Progenitor cell of endocrine pancreas (in vitro differentiated cells): ENCODE measurements around the gene SH3RF2. TPM values are rescaled to one million over a fixed set of nuclear protein-coding genes. Genes with fewer than 3 reads are reported as not detected.

ENCODE experiments used
- DNase-seq: peaks from one replicate; pipeline ENCODE4 v3.0.0; 2021; ENCODE audit warnings: low spot score; ENCODE audit not compliant: unreplicated experiment
- H3K27ac Mint-ChIP-seq: 2 replicates; pipeline ENCODE4 v1.8.0; 2021; ENCODE audit warnings: mild to moderate bottlenecking, moderate library complexity, mixed read lengths
- H3K27me3 Mint-ChIP-seq: 2 replicates; pipeline ENCODE4 v1.8.0; 2021; ENCODE audit warnings: mixed read lengths
- H3K36me3 Mint-ChIP-seq: 2 replicates; pipeline ENCODE4 v1.8.0; 2022; ENCODE audit warnings: mixed read lengths; ENCODE audit not compliant: insufficient read depth
- H3K4me1 Mint-ChIP-seq: 2 replicates; pipeline ENCODE4 v1.8.0; 2021; ENCODE audit warnings: low read depth, mixed read lengths
- H3K4me3 Mint-ChIP-seq: 2 replicates; pipeline ENCODE4 v1.8.0; 2021; ENCODE audit warnings: low read depth, mild to moderate bottlenecking, moderate library complexity, mixed read lengths
- H3K9me3 Mint-ChIP-seq: 2 replicates; pipeline ENCODE4 v1.8.0; 2021; ENCODE audit warnings: low read depth, mixed read lengths
- total RNA-seq: library from RNA; stranded (reverse); gene quantifications from 2 replicates; pipeline ENCODE4 v1.2.1, GENCODE V29; 2021
- TF ChIP-seq, protein P1 (sequence below): fragments of 200-600 bp; sonication (generic); IDR thresholded peaks from one replicate; pipeline ENCODE4 v1.5.0; 2021; ENCODE audit warnings: antibody characterized with exemption, mild to moderate bottlenecking; ENCODE audit not compliant: unreplicated experiment

The SH3RF2 gene
- total RNA-seq, 1 donor from 2014 or later: 17.6 TPM

DNA sequence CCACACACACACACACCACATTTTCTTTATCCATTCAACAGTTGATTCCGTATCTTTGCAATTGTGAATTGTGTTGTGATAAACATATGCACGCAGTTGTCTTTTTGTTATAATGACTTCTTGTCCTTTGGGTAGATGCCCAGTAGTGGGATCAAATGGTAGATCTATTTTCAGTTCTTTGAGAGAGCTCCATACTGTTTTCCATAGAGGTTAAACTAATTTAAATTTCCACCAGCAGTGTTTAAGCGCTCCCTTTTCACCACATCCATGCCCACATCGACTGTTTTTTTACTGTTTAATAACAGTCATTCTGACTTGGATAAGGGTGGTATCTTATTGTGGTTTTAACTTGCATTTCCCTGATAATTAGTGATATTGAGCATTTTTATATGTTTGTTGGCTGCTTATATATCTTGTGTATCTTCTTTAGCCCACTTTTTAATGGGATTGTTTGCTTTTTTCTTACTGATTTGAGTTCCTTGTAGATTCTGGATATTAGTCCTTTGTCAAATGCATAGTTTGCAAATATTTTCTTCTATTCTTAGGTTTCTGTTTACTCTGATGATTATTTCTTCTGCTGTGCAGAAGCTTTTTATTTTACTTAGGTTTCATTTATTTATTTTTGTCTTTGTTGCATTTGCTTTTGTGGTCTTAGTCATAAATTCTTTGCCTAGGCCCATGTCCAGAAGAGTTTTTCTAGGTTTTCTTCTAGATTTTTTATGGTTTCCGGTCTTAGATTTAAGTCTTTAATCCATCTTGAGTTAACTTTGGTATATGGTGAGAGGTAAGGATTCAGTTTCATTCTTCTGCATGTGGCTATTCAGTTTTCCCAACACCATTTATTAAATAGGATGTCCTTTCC is 82.4 kb downstream of the SH3RF2 start:
- TF ChIP-seq, protein P1, sequence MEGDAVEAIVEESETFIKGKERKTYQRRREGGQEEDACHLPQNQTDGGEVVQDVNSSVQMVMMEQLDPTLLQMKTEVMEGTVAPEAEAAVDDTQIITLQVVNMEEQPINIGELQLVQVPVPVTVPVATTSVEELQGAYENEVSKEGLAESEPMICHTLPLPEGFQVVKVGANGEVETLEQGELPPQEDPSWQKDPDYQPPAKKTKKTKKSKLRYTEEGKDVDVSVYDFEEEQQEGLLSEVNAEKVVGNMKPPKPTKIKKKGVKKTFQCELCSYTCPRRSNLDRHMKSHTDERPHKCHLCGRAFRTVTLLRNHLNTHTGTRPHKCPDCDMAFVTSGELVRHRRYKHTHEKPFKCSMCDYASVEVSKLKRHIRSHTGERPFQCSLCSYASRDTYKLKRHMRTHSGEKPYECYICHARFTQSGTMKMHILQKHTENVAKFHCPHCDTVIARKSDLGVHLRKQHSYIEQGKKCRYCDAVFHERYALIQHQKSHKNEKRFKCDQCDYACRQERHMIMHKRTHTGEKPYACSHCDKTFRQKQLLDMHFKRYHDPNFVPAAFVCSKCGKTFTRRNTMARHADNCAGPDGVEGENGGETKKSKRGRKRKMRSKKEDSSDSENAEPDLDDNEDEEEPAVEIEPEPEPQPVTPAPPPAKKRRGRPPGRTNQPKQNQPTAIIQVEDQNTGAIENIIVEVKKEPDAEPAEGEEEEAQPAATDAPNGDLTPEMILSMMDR: no peak
- peaks cover 3% of the 10 kb centered on the region for H3K9me3 Mint-ChIP-seq
- DNase-seq: no peak
- H3K27ac Mint-ChIP-seq: no peak overlapping the region
- H3K4me1 Mint-ChIP-seq: no peaks in the 10 kb centered on the region
- H3K36me3 Mint-ChIP-seq: peaks cover 26% of the 10 kb centered on the region
- no peaks in the 10 kb centered on the region for H3K27me3 Mint-ChIP-seq
- no peak overlapping the region for H3K4me3 Mint-ChIP-seq

DNA sequence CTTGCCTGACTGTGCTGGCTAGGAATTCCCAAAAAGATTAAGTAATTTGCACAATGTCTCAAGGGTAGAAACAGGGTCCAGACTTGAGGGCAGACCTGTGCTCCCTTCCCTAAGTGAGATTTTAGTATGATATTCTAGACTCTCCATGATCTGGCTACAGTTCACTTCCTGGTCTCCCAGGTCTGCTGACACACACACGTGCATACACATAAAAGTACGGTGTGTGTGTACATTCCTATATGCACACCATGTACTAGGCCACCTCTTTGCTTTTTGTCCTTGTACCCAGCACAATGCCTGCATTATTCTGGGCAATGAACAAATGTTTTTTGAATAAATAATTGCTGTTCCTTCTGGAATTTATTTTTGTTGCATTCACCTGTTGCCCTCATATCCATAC is 83.7 kb downstream of the SH3RF2 start:
- TF ChIP-seq, protein P1: no peak
- Mint-ChIP-seq H3K27me3 (no peaks in the 10 kb centered on the region), H3K9me3 (peaks cover 3% of the 10 kb centered on the region), H3K4me3 (no peak overlapping the region), H3K4me1 (peaks cover 3% of the 10 kb centered on the region), H3K27ac (no peak overlapping the region), H3K36me3 (peaks cover 26% of the 10 kb centered on the region)
- no peak for DNase-seq

DNA sequence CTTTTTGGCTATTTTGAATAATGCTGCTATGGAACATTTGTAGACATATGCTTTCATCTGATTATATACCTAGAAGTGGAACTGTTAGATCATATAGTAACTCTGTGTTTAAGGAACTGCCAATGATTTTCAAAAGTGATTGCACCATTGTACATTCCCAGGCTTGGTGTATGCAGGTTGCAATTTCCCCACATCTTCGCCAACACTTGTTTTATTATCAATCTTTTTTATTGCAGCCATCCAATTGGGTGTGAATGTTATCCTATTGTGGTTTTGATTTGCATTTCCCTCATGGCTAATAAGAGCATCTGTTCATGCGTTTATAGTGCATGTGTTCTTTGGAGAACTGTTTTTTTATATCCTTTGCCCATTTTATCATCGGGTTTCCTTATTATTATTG is 87.7 kb downstream of the SH3RF2 start:
- no peak for DNase-seq
- Mint-ChIP-seq H3K27me3 (no peaks in the 10 kb centered on the region), H3K4me1 (peaks cover 23% of the 10 kb centered on the region), H3K4me3 (no peak overlapping the region), H3K27ac (no peak overlapping the region), H3K9me3 (no peaks in the 10 kb centered on the region), H3K36me3 (peaks cover 9% of the 10 kb centered on the region)
- TF ChIP-seq, protein P1: no peak

DNA sequence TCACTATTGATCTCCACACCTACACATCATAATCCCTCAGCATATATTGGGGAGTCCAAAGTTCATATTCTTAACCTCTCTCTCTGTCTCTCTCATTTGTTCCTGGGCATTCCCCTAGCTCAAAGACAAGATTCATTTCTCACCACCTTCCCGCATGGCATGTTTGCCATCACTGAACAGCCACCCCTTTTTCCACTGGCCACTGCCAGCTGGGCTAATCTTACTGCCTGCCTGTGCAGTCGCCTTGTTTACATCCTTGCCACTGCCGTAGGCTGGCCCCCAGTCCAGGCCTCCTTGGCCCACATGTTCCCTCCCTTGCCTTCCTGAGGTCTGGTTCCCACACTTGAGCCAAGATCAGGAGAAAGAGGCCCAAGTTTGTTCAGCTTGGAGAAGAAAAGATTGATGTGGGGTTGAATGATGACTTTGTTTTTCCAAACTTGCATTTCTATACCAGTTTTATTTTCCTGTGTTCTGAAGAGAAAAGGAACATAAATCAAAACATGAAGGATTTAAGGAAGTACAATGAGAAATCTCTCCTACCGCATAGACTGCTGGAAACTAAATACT is 88.8 kb downstream of the SH3RF2 start:
- TF ChIP-seq, protein P1: no peak
- H3K9me3 Mint-ChIP-seq: no peaks in the 10 kb centered on the region
- DNase-seq: no peak
- peaks cover 34% of the 10 kb centered on the region for H3K4me1 Mint-ChIP-seq
- H3K4me3 Mint-ChIP-seq: no peak overlapping the region
- no peaks in the 10 kb centered on the region for H3K27me3 Mint-ChIP-seq
- peaks cover 9% of the 10 kb centered on the region for H3K36me3 Mint-ChIP-seq
- peak overlapping the region; percentile 46 for H3K27ac Mint-ChIP-seq

DNA sequence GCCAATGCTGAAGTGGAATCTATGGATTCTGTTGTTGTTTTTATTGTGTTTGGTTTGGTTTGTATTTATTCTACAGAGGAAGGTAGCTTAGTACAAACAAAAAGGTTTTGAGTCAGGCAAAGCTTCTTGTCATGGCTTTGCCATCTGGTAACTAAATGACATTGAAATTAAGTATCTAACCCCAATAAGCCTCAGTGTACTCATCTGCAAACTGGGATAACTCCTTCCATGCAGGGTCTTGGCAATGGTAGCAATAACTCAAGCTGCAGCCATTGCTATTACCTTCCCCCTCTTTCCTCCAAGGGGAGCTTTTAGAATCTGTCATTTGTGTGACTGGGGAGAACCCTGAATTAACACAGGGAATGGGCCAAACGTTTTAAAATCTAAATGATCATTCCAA is 89.3 kb downstream of the SH3RF2 start:
- TF ChIP-seq, protein P1: no peak
- no peak for DNase-seq
- H3K27me3 Mint-ChIP-seq: no peaks in the 10 kb centered on the region
- H3K4me3 Mint-ChIP-seq: no peak overlapping the region
- no peak overlapping the region for H3K27ac Mint-ChIP-seq
- H3K36me3 Mint-ChIP-seq: peaks cover 9% of the 10 kb centered on the region
- no peaks in the 10 kb centered on the region for H3K9me3 Mint-ChIP-seq
- H3K4me1 Mint-ChIP-seq: peaks cover 34% of the 10 kb centered on the region
